ENCODE results near the gene EIF4H. TPM values are rescaled to one million over a fixed set of nuclear protein-coding genes. Genes with fewer than 3 reads are reported as not detected.
"Not testable (repeated sequence)": the region's sequence is repeated elsewhere in the genome, so short reads cannot be mapped to it uniquely, and the experiment has no call there.

Gene EIF4H
- total RNA-seq, 2 experiments from 2014 or later = 441 to 496 TPM

DNA sequence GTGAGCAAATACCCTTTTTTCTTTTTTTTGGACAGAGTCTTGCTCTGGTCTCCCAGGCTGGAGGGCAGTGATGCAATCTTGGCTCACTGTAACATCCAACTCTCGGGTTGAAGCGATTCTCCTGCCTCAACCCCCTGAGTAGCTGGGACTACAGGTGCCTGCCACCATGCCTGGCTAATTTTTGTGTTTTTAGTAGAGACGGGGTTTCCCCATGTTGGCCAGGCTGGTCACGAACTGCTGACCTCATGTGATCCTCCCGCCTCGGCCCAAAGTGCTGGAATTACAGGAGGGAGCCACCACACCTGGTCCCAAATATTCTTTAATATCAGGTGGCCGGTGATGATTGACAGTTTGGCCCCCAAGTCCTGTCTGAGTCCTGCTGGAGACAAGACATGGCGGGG, 42.2 kb downstream of the EIF4H start:
- ChIA-PET POLR2A (no interaction called here), CTCF (interaction anchor here (1.9 kb wide), 1 partner anchor 9 kb away, joined by 11 read pairs; no protein-coding TSS in a partner anchor)
- Mint-ChIP-seq H3K4me3 (no peak overlapping the region), H3K9me3 (ENCODE audit: low read depth) (no peaks in the 10 kb centered on the region), H3K27me3 (no peaks in the 10 kb centered on the region), H3K36me3 (ENCODE audit: low read depth) (peaks cover 3% of the 10 kb centered on the region), H3K27ac (no peak overlapping the region), H3K4me1 (peaks cover 14% of the 10 kb centered on the region)
- DNase-seq (no peak), ATAC-seq (no peak)
- intact Hi-C loops (cut with DNase I, micrococcal nuclease) = no loop called here

DNA sequence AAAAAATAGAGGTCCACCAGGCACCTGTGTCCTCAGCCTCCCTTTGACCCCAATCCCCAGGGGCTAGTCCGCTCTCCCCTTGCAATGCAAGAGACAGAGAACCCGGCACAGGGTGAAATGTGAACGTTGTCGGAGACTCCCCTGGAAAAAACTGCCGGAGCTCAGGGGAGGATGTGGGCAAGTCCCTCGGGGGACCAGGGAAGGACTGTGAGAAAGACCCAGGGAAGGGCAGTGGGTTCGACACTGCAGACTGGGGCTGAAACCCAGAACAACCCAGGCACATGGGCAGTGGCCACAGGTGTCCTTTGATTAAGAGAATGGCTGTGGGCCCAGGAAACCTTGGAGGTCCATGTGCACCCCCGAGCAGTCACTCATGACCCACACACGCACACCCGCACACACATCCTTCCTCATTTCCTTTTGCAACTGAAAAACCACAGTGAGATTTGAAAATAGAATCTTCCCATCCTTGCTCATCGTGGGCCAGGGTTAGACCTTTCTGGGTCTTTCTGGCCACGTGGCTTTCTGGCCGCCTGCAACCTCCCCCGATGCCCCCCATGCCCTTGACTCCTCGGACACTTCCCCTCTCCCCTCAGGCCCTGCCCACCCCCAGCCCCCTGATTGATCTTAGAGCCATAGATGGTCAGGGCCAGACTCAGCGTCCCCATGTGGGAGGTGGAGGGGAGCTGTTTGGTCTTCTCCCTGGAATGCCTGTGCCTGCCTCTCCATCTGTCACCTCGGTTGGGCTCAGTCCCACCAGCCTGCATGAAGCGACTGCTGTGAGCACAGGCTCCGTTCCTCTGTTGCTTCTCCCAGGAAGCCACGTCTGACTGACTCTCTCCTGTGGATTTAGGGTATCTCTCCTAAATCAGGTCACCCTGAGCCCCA, 43.5 kb downstream of the EIF4H start:
- no peak for DNase-seq
- POLR2A ChIA-PET = interaction anchor here (0.6 to 1.1 kb wide), 2 partner anchors 11 to 450 kb away, joined by 3 read pairs; no protein-coding TSS in a partner anchor
- peaks cover 3% of the 10 kb centered on the region for H3K36me3 Mint-ChIP-seq (ENCODE audit: low read depth)
- H3K27ac Mint-ChIP-seq = peak overlapping the region; percentile 65
- H3K4me3 Mint-ChIP-seq = no peak overlapping the region
- ATAC-seq = peak; percentile 27
- H3K9me3 Mint-ChIP-seq (ENCODE audit: low read depth) = no peaks in the 10 kb centered on the region
- CTCF ChIA-PET = interaction anchor here (0.7 to 1.9 kb wide), 7 partner anchors 10 to 183 kb away, joined by 3 to 11 read pairs (median 4); no protein-coding TSS in a partner anchor
- intact Hi-C loops (cut with DNase I, micrococcal nuclease) = no loop called here
- H3K4me1 Mint-ChIP-seq = peaks cover 14% of the 10 kb centered on the region
- no peaks in the 10 kb centered on the region for H3K27me3 Mint-ChIP-seq

DNA sequence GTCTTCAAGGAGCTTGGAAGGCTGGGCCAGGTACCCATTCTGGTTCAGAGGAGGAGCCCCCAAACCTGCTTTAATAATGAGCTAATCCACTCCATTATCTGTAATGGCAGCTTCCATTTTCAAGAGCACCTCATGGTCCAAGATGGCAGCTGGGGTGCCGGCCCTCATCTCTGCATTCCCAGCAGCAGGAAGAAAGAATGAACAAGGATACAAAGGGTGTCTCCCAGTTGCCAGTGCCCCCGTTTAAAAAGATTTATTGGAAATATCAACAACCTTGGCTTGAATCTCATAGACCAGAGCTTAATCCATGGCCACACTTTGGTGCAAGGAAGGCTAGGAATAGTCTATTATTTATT, 44.2 kb downstream of the EIF4H start:
- H3K4me3 Mint-ChIP-seq = no peak overlapping the region

DNA sequence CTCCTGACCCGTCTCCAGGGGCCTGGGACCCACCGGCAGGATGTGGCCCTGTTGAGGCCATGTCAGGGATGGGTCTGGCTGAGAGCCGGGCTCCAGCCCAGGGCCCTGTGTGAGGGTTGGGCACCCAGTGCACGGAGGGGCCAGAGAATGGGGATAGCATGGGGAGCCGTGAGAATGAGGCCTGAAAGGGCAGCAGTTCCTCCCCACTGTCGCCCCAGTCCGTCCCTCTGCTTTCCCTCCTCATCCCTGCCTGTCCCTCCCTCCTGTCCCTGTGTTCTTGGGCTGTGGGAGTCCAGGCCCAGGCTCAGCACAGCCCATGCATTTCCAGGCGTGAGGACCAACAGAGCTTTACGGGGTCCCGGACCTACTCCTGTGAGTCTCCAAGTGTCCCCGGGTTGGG, 45.3 kb downstream of the EIF4H start:
- Mint-ChIP-seq H3K27me3 (no peaks in the 10 kb centered on the region), H3K27ac (no peak overlapping the region), H3K4me1 (peaks cover 14% of the 10 kb centered on the region), H3K9me3 (ENCODE audit: low read depth) (no peaks in the 10 kb centered on the region), H3K4me3 (no peak overlapping the region), H3K36me3 (ENCODE audit: low read depth) (peaks cover 3% of the 10 kb centered on the region)
- CTCF ChIA-PET = interaction anchor here (0.8 to 1.9 kb wide), 2 partner anchors 13 to 182 kb away, joined by 4 to 7 read pairs; no protein-coding TSS in a partner anchor
- no peak for DNase-seq
- POLR2A ChIA-PET = no interaction called here
- no peak for ATAC-seq
- intact Hi-C loops (cut with DNase I, micrococcal nuclease) = no loop called here

More for the DNA sequence above, 44.2 kb downstream of the EIF4H start:
- DNase-seq (no peak), ATAC-seq (no peak)
- Mint-ChIP-seq H3K9me3 (ENCODE audit: low read depth) (no peaks in the 10 kb centered on the region), H3K36me3 (ENCODE audit: low read depth) (peaks cover 3% of the 10 kb centered on the region), H3K27me3 (no peaks in the 10 kb centered on the region), H3K4me1 (peaks cover 14% of the 10 kb centered on the region), H3K27ac (peak overlapping the region; percentile 65)
- ChIA-PET CTCF (interaction anchor here (0.7 to 1.9 kb wide), 6 partner anchors 10 to 183 kb away, joined by 3 to 7 read pairs (median 4); no protein-coding TSS in a partner anchor), POLR2A (interaction anchor here (1.1 kb wide), 1 partner anchor 10 kb away, joined by 3 read pairs; no protein-coding TSS in a partner anchor)
- intact Hi-C loops (cut with DNase I, micrococcal nuclease) = no loop called here

DNA sequence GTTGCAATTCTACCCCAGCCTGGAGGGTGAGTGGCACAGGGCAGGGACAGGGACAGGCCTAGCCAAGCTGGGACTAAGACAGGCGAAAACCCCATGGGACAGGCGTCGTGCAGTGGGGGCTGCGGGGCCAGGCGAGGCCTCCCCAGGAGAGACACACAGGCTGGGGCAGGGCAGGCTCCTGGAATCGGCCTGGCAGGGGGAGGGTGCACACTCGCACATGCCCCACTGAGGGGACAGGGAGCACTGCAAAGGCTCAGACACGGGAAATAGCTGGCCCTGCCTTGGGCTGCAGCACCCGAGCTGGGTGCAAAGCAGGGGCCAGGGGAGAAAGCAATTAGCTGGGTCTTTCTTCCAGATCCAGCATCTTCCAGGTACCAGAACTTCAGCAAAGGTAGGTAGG, 46.1 kb downstream of the EIF4H start:
- peaks cover 7% of the 10 kb centered on the region for H3K36me3 Mint-ChIP-seq (ENCODE audit: low read depth)
- H3K27ac Mint-ChIP-seq = no peak overlapping the region
- no peaks in the 10 kb centered on the region for H3K27me3 Mint-ChIP-seq
- ChIA-PET CTCF (interaction anchor here (0.6 to 0.8 kb wide), 2 partner anchors 13 to 14 kb away, joined by 3 to 4 read pairs; no protein-coding TSS in a partner anchor), POLR2A (no interaction called here)
- intact Hi-C loops (cut with DNase I, micrococcal nuclease) = no loop called here
- no peaks in the 10 kb centered on the region for H3K9me3 Mint-ChIP-seq (ENCODE audit: low read depth)
- no peak for ATAC-seq
- peaks cover 14% of the 10 kb centered on the region for H3K4me1 Mint-ChIP-seq
- no peak overlapping the region for H3K4me3 Mint-ChIP-seq
- DNase-seq = no peak

DNA sequence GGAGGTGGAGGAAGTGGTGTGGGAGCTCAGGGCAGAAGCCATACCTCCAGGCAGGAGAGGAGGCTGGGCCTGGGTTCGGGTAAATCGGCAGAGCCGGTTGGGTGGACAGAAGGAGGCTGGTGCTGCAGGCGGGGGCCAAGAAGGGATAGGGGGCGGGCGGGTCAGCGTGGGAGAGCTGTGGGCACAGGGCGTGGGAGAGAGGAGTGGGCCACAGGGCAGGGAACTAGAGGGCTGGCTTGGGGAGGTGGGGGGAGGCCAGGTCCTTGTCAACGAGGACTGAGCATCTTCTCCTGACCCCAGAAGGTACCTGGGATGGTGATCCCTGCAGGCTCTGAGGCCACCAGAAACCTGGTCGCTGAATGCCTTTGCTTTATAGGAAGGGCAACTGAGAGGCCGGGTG, 47.6 kb downstream of the EIF4H start:
- intact Hi-C loops (cut with DNase I, micrococcal nuclease) = no loop called here
- ChIA-PET POLR2A (no interaction called here), CTCF (interaction anchor here (0.6 kb wide), 1 partner anchor 24 kb away, joined by 3 read pairs; no protein-coding TSS in a partner anchor)
- DNase-seq (no peak), ATAC-seq (no peak)
- Mint-ChIP-seq H3K36me3 (ENCODE audit: low read depth) (peaks cover 17% of the 10 kb centered on the region), H3K4me1 (peaks cover 12% of the 10 kb centered on the region), H3K27me3 (no peaks in the 10 kb centered on the region), H3K4me3 (no peak overlapping the region), H3K27ac (no peak overlapping the region), H3K9me3 (ENCODE audit: low read depth) (no peaks in the 10 kb centered on the region)

DNA sequence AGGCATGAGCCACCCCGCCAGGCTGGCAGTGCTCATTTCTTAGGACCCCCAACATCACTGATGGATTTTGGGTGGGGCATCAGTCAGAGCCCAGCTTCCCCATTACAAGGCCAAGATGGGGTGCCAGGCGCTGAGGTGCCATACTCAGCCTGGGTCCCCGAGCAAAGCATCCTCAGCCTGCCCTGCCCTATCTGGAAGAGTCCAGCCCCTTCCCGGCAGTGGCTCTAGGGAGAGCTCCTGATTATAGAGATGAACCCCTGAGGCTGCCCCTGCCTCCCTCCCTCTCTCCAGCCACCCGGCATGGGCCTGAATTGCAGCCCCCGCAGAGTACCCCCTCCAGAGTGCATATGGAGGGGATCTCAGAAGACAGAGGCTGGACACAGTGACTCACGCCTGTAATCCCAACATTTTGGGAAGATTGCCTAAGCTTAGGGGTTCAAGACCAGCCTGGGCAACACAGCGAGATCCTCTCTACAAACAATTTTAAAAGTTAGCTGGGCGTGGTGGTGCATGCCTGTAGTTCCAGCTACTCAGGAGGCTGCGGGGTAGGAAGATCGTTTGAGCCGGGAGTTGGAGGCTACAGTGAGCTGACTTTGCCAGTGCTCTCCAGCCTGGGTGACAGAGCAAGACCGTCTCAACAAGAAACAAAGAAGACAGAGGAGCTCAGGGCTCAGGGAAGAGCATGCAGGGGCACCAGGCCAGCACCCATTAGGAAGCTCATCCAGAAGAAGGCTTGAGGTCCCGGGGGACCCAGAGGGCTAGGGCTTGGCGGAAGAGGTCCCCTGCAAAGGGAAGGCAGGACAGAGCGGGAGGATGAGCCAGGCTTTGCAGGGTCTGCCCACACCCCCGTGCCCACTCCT, 48.9 kb downstream of the EIF4H start:
- Mint-ChIP-seq H3K27me3 (no peaks in the 10 kb centered on the region), H3K4me1 (peaks cover 2% of the 10 kb centered on the region), H3K4me3 (no peak overlapping the region), H3K36me3 (ENCODE audit: low read depth) (peaks cover 21% of the 10 kb centered on the region), H3K9me3 (ENCODE audit: low read depth) (no peaks in the 10 kb centered on the region), H3K27ac (no peak overlapping the region)
- POLR2A ChIA-PET = no interaction called here
- intact Hi-C loops (cut with DNase I, micrococcal nuclease) = no loop called here
- CTCF ChIA-PET = no interaction called here
- no peak for ATAC-seq
- no peak for DNase-seq

DNA sequence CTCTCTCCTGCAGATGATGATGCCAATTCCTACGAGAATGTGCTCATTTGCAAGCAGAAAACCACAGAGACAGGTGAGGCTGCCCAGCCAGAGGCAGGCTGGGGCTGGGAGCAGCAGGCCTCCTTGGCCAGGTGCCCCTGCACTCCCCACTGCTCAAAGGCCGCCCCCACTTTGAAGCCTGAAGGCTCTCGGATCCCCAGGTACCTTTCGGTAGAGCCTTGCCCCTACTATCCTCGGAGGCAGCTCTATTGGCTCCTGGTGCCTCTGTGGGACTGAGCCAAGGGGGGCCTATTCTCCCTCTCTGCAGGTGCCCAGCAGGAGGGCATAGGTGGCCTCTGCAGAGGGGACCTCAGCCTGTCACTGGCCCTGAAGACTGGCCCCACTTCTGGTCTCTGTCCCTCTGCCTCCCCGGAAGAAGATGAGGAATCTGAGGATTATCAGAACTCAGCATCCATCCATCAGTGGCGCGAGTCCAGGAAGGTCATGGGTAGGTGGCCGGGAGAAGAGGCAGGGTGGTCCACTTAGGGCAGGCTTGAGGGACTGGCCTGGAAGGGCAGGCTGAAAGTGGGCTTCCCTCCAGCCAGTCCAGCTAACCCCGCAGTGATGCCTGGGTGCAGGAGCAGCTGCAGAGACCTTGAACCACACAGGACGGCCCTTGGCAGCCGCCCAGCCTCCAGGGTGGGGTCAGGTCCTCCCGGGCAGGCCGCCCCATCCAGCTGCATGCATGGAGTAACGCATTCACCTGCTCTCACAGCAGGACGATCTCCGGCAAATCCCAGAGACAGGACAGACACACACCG, 49.8 kb downstream of the EIF4H start:
- H3K4me1 Mint-ChIP-seq = no peaks in the 10 kb centered on the region
- H3K27ac Mint-ChIP-seq = no peak overlapping the region
- no peaks in the 10 kb centered on the region for H3K9me3 Mint-ChIP-seq (ENCODE audit: low read depth)
- H3K27me3 Mint-ChIP-seq = no peaks in the 10 kb centered on the region
- intact Hi-C loops (cut with DNase I, micrococcal nuclease) = no loop called here
- no peak overlapping the region for H3K4me3 Mint-ChIP-seq
- CTCF ChIA-PET = interaction anchor here (0.6 kb wide), 1 partner anchor 320 kb away, joined by 3 read pairs; no protein-coding TSS in a partner anchor
- H3K36me3 Mint-ChIP-seq (ENCODE audit: low read depth) = peaks cover 20% of the 10 kb centered on the region
- POLR2A ChIA-PET = no interaction called here
- no peak for DNase-seq
- ATAC-seq = no peak

DNA sequence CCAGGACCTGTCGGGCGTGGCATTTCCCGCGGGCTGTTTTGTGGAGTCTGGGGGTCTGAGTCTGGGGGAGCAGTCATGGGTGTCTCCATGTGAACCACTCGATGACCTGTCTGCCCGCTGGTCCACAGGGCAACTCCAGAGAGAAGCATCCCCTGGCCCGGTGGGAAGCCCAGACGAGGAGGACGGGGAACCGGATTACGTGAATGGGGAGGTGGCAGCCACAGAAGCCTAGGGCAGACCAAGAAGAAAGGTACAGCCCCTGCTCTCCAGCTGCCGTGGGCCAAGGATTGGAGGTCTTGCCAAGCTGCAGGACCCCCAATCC, 50.3 kb downstream of the EIF4H start:
- CTCF ChIA-PET = interaction anchor here (0.6 to 0.7 kb wide), 2 partner anchors 319 to 463 kb away, joined by 3 read pairs; no protein-coding TSS in a partner anchor
- Mint-ChIP-seq H3K4me3 (no peak overlapping the region), H3K27me3 (no peaks in the 10 kb centered on the region), H3K4me1 (no peaks in the 10 kb centered on the region), H3K36me3 (ENCODE audit: low read depth) (peaks cover 26% of the 10 kb centered on the region), H3K9me3 (ENCODE audit: low read depth) (no peaks in the 10 kb centered on the region), H3K27ac (no peak overlapping the region)
- intact Hi-C loops (cut with DNase I, micrococcal nuclease) = no loop called here
- POLR2A ChIA-PET = no interaction called here
- DNase-seq (no peak), ATAC-seq (no peak)

DNA sequence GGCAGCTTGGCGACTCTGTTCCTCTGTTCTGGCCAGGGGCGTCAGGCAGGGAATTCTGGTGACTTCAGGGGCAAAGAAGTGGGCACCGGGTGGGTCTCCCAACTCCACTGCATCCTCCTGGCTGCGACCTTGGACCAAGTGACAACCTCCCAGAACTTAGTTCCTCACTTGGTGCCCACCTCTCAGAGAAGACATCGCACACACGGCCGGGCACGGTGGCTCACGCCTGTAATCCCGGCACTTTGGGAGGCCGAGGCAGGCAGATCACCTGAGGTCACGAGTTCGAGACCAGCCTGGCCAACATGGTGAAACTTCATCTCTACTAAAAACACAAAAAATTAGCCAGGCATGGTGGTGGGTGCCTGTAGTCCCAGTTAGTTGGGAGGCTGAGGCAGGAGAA, 50.8 kb downstream of the EIF4H start:
- peaks cover 27% of the 10 kb centered on the region for H3K36me3 Mint-ChIP-seq (ENCODE audit: low read depth)
- H3K27me3 Mint-ChIP-seq; intact Hi-C loops (cut with DNase I, micrococcal nuclease); POLR2A ChIA-PET; ATAC-seq; H3K9me3 Mint-ChIP-seq (ENCODE audit: low read depth); H3K27ac Mint-ChIP-seq; H3K4me3 Mint-ChIP-seq; H3K4me1 Mint-ChIP-seq; DNase-seq: not testable (repeated sequence)
- CTCF ChIA-PET = interaction anchor here (0.7 kb wide), 1 partner anchor 463 kb away, joined by 3 read pairs; no protein-coding TSS in a partner anchor

DNA sequence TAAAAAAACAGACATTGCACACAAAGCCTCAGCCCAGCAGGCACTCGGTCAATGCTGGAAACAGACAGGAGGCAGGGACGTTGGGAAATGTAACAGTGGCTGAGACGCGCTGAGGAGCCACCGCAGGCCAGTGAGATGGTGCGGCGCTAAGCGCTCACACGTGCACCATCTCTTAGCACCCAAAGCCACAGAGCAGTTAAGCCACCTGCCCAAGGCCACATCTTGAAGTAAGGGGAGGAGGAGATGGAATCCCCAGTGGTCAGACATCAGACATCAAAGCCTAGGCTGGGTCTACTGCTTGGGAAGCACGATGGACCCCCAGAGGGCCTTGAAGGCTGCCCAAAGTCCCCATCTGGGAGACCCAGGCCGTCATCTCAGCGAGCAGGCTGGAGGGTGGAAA, 51.2 kb downstream of the EIF4H start:
- Mint-ChIP-seq H3K36me3 (ENCODE audit: low read depth) (peaks cover 29% of the 10 kb centered on the region), H3K4me3 (no peak overlapping the region), H3K27ac (no peak overlapping the region), H3K9me3 (ENCODE audit: low read depth) (no peaks in the 10 kb centered on the region), H3K4me1 (no peaks in the 10 kb centered on the region), H3K27me3 (no peaks in the 10 kb centered on the region)
- intact Hi-C loops (cut with DNase I, micrococcal nuclease) = no loop called here
- DNase-seq (no peak), ATAC-seq (no peak)
- POLR2A ChIA-PET = no interaction called here
- CTCF ChIA-PET = interaction anchor here (1.8 kb wide), 1 partner anchor 19 kb away, joined by 8 read pairs; no protein-coding TSS in a partner anchor
